Muscle of leg (tissue), 11 donors: ENCODE data around the gene PCDHGB1. TPM values are rescaled to one million over a fixed set of nuclear protein-coding genes. Genes with fewer than 3 reads are reported as not detected.
"Not testable (repeated sequence)": the region's sequence is repeated elsewhere in the genome, so short reads cannot be mapped to it uniquely, and the experiment has no call there.

Source experiments
- DNase-seq: peaks from one replicate; pipeline ENCODE4 v3.0.0; 2013
- H3K27ac ChIP-seq: one replicate; pipeline ENCODE4 v1.5.1; 2013; ENCODE audit warnings: mild to moderate bottlenecking, low read length, control low read depth
- H3K27me3 ChIP-seq: one replicate; pipeline ENCODE4 v1.6.1; 2013; ENCODE audit warnings: low read length; ENCODE audit not compliant: control insufficient read depth, insufficient read depth
- H3K36me3 ChIP-seq: one replicate; pipeline ENCODE4 v1.6.1; 2013; ENCODE audit warnings: low read length; ENCODE audit not compliant: control insufficient read depth, insufficient read depth
- H3K4me1 ChIP-seq: one replicate; pipeline ENCODE4 v1.6.1; 2013; ENCODE audit warnings: low read length; ENCODE audit not compliant: control insufficient read depth, insufficient read depth
- H3K4me3 ChIP-seq: one replicate; pipeline ENCODE4 v1.5.1; 2013; ENCODE audit warnings: low read length, control low read depth
- H3K9me3 ChIP-seq: replicated peaks from 2 replicates; pipeline ENCODE4 v1.6.1; 2013; ENCODE audit warnings: low read depth, low read length; ENCODE audit not compliant: control insufficient read depth
- WGBS: methylation state at CpG from one replicate; pipeline ENCODE4 v1.1.5; 2013; ENCODE audit warnings: missing lambda C conversion rate; ENCODE audit not compliant: insufficient coverage; 5-methylcytosine and 5-hydroxymethylcytosine counted together
- polyA plus RNA-seq, 8 donors: library from polyadenylated mRNA; unstranded; fragments of 120-200 nt; gene quantifications; one replicate each; pipeline versions ENCODE4 v1.2.1 to v1.2.3, GENCODE V29; 2013; ENCODE audit warnings: inconsistent platforms in 1 of 8, low replicate concordance in 1 of 8; ENCODE audit not compliant: insufficient read length in 8 of 8, insufficient read depth in 1 of 8
- total RNA-seq: library from RNA; stranded (reverse); fragments of 120-200 nt; gene quantifications from one replicate; pipeline ENCODE4 v1.2.4, GENCODE V29; 2013

PCDHGB1 gene
- total and polyA plus RNA-seq, 9 donors = 0.43 to 1.3 (median 0.68) TPM

- peak; percentile 22 for DNase-seq
- Histone ChIP-seq H3K27ac (no peak within 1 kb of the TSS), H3K36me3 (no peaks in the 10 kb centered on the region), H3K9me3 (peaks cover 63% of the 10 kb centered on the region), H3K4me3 (peak within 1 kb of the TSS; percentile 8), H3K27me3 (peaks cover 14% of the 10 kb centered on the region), H3K4me1 (no peaks in the 10 kb centered on the region)
- 14% methylated on average over 27 of the region's 34 CpGs for WGBS
These were observed 14.2 kb downstream of the PCDHGB1 start, which contains the start of gene PCDHGA5 for GRCh38 chr5:141363952-141364660. Gene PCDHGA5, plus strand, starts transcription at chr5:141364162. Its CDS starts 169 bp downstream, at chr5:141364331.

GRCh38 chr5:141366016-141366896 lies 16.4 kb downstream of the PCDHGB1 start:
- Histone ChIP-seq H3K9me3 (peaks cover 62% of the 10 kb centered on the region), H3K27me3 (peaks cover 20% of the 10 kb centered on the region), H3K4me1 (no peaks in the 10 kb centered on the region), H3K27ac (no peak overlapping the region), H3K36me3 (no peaks in the 10 kb centered on the region), H3K4me3 (no peak overlapping the region)
- WGBS = 49% methylated on average over 40 of the region's 46 CpGs
- DNase-seq = no peak

- Histone ChIP-seq H3K36me3 (no peaks in the 10 kb centered on the region), H3K9me3 (peaks cover 61% of the 10 kb centered on the region), H3K27me3 (peaks cover 22% of the 10 kb centered on the region), H3K27ac (no peak within 1 kb of the TSS), H3K4me3 (no peak within 1 kb of the TSS), H3K4me1 (no peaks in the 10 kb centered on the region)
- WGBS = 21% methylated on average over 20 of the region's 32 CpGs
- DNase-seq = peak; percentile 5
These were observed 20.3 kb downstream of the PCDHGB1 start, which contains the start of gene PCDHGB3 for GRCh38 chr5:141369994-141370848. Gene PCDHGB3, plus strand, starts transcription at chr5:141370242. Its CDS starts 153 bp downstream, at chr5:141370395.

- peaks cover 60% of the 10 kb centered on the region for H3K9me3 ChIP-seq
- no peak overlapping the region for H3K27ac ChIP-seq
- no peak for DNase-seq
- H3K4me3 ChIP-seq = no peak overlapping the region
- WGBS = 50% methylated on average over 68 of the region's 69 CpGs
- peaks cover 21% of the 10 kb centered on the region for H3K27me3 ChIP-seq
- no peaks in the 10 kb centered on the region for H3K36me3 ChIP-seq
- H3K4me1 ChIP-seq = no peaks in the 10 kb centered on the region
These were observed 21.9 kb downstream of the PCDHGB1 start for GRCh38 chr5:141371572-141372475.

- Histone ChIP-seq H3K27ac (no peak within 1 kb of the TSS), H3K9me3 (peaks cover 72% of the 10 kb centered on the region), H3K27me3 (peaks cover 21% of the 10 kb centered on the region), H3K4me1 (no peaks in the 10 kb centered on the region), H3K36me3 (no peaks in the 10 kb centered on the region), H3K4me3 (peak within 1 kb of the TSS; percentile 30)
- 13% methylated on average over 26 of the region's 27 CpGs for WGBS
- DNase-seq = peak; percentile 17
These were observed 23.9 kb downstream of the PCDHGB1 start, which contains the start of gene PCDHGA6 for GRCh38 chr5:141373673-141374317. Gene PCDHGA6, plus strand, starts transcription at chr5:141373891. Its CDS starts 193 bp downstream, at chr5:141374084.

- H3K4me1 ChIP-seq = no peaks in the 10 kb centered on the region
- 76% methylated on average over 12 of the region's 14 CpGs for WGBS
- peaks cover 72% of the 10 kb centered on the region for H3K9me3 ChIP-seq
- no peak overlapping the region for H3K27ac ChIP-seq
- H3K27me3 ChIP-seq = peaks cover 21% of the 10 kb centered on the region
- DNase-seq = no peak
- no peaks in the 10 kb centered on the region for H3K36me3 ChIP-seq
- no peak overlapping the region for H3K4me3 ChIP-seq
These were observed 24.7 kb downstream of the PCDHGB1 start for GRCh38 chr5:141374627-141375026.

GRCh38 chr5:141375444-141376155 lies 25.7 kb downstream of the PCDHGB1 start:
- not testable (repeated sequence) for H3K36me3 ChIP-seq, H3K4me1 ChIP-seq, DNase-seq, H3K27ac ChIP-seq, H3K4me3 ChIP-seq
- Histone ChIP-seq H3K9me3 (peaks cover 66% of the 10 kb centered on the region), H3K27me3 (peaks cover 18% of the 10 kb centered on the region)
- WGBS = 65% methylated on average over 32 of the region's 48 CpGs

GRCh38 chr5:141382469-141383294 lies 32.8 kb downstream of the PCDHGB1 start, which contains the start of gene PCDHGA7:
Gene PCDHGA7, plus strand, starts transcription at chr5:141382742. Its CDS starts 158 bp downstream, at chr5:141382900.
- H3K27me3 ChIP-seq = peaks cover 5% of the 10 kb centered on the region
- WGBS = 13% methylated on average over 24 of the region's 37 CpGs
- peak; percentile 4 for DNase-seq
- no peaks in the 10 kb centered on the region for H3K4me1 ChIP-seq
- peak within 1 kb of the TSS; percentile 22 for H3K4me3 ChIP-seq
- peaks cover 71% of the 10 kb centered on the region for H3K9me3 ChIP-seq
- no peak within 1 kb of the TSS for H3K27ac ChIP-seq
- no peaks in the 10 kb centered on the region for H3K36me3 ChIP-seq
